ENCODE data around the gene KLC4.
"Not testable (repeated sequence)": the region's sequence is repeated elsewhere in the genome, so short reads cannot be mapped to it uniquely, and the experiment has no call there.

Gene KLC4

DNA sequence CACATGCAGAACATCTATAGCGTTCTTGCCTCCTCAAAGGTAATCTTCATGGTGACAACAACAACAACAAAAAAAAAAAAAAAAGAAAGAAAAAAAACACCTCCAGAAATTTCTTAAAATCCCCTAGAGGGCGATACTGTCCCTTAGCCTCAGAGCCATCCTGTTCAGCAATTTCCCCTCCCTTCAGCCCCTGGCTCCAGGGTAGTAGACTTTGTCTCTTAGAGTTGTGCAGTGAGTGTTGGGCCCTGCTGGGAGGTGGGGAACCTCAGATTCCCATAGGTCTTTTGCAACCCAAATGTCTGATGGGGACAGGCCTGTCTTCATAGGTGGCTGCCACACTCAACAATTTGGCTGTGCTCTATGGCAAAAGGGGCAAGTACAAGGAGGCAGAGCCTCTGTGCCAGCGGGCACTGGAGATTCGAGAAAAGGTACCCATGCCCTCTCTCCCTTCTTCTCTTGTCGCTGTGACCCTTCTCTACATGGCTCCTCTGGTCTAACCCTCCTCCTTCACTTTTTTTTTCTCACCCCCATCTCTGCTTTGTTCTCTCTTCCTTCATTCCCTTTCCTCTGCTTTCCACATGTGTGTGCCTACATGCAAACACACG is 10.7 kb downstream of the KLC4 start:
- DNase-seq (ENCODE audit: low read depth), result no peak

DNA sequence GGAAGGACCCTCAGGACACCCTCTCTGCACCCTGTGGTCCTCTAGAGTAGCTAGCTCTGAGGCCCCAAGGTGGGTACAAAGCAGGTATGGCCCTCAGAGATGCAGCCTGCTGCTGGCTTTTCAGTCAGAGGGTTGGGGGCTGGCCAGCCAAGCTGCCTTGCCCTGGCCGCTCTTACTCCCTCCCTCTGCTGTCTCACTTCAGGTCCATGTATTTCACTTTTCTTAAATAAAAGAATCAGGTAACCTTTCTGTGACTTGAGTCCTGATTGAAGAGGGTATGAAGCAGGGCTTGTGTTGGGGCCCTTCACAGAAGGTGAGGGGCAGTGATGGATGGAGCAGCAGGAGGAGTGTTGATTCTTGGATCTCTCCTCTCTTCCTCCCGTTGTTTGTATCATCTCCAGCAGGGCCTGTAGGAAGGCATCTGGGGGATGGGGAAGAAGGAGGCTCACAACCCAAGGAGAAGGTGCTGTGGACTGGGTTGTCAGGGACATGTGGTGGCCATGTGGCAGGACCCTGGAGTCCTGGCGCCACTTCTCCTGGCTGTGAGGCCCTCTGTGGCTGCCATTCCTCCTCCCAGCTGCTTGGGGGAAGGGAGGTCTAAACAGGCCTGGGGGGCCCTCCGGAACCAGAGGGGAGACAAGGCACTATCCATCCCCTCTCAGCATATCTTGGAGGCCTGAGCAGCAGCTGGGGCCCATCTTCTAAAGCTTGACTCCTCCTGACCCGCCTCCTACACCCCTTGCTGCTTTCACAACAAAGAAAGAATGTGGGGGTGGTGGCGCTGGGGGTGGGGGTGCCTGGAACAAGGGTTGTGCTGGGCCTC is 15.6 kb downstream of the KLC4 start:
- DNase-seq (ENCODE audit: low read depth), result no peak

DNA sequence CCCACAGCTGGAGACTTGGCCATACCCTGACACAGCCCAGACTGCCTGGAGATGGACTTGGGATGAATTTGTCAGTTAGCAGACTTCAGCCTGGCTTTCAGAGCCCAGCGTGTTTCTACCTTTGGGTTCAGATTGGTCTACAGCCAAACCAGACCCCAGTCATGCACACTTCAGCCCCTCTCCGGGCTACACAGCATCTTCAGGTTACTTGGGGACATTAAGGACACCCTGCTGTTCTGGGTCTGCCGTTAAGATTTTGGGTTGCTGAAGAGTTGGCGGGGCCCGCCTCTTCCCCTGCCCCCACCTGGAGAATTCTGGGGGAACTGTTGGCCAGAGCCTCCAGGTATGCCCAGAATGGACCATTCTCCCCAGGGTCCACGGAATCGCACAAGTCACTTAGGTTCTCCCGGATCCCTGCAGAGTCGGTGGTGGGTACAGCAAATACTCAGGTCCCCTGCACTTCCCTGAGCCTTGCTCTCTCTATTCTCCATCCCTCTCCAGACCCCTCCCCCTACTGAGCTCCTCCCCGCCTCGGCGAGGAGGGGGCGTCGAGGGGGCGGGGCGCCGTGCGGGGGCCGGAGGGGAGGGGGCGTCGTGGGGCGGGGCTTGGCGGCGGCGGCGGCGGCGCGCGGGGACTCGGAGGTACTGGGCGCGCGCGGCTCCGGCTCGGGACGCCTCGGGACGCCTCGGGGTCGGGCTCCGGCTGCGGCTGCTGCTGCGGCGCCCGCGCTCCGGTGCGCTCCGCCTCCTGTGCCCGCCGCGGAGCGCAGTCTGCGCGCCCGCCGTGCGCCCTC is 16.4 kb downstream of the KLC4 start, which contains the start of gene PTK7:
PTK7 (plus strand) TSS at position 645 of the 794 bp plus-strand sequence. CDS start 175 bp downstream, outside the sequence.
- DNase-seq (ENCODE audit: low read depth), result no peak

DNA sequence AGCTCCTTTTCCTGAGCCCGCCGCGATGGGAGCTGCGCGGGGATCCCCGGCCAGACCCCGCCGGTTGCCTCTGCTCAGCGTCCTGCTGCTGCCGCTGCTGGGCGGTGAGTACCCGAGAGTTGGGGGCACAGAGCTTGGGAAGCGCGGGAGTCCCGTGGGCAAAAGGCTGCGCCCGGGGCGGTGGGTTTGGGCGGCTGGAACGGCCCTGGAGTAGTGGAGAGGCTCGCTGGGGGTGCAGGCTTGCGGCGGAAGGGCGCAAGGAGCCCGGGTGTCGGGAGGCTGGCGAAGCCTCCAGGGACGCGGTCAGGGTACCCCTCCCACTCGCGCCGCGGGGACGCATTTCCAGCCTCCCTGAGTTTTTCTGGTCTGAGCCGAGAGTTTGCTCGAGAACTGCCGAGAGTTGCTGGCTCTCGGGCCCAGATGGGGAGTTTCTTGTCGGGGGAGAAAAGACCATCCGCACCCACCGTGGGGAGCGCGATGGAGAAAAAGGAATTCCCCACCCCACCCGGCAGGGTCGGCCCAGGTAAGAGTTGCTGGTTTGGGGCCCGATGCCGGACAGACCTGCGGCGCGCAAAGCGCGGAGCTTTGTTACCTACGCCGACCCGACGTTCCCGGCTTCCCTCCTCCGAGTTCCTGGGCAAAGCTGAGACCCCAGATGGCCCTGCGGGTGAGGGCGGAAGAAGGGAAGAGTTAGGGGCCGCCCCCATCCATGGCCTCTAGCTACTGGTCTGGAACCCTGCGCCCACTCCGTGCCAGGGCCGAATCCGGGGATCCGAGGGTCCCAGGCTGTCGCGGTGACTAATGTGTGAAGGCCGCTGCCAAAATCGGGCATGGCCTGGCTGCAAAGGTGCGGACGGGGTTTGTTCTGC is 17.3 kb downstream of the KLC4 start:
- no peak for DNase-seq (ENCODE audit: low read depth)

DNA sequence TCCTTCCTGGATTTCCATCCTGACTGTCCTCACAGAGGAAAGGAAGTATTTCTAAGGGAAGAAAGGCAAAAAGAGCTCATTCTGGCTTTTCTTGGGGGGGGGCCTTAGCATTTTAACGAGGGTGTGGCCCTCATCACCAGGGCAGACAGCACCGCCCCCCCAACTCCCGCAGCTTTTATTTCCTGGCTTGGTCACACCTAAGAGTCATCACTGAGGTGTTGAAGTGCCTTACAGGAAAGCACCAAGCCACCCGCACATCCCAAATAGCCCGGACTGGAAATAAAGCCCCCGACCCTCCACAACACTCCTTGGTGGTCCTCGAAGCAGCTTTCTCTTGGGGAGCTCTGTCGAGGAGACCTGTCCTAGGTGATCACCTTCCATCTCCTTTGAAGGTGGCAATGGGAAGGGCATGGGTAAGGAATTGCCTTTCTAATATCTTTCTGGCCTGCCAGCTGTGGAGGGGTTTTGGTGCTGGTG is 17.9 kb downstream of the KLC4 start:
- DNase-seq (ENCODE audit: low read depth), result no peak

DNA sequence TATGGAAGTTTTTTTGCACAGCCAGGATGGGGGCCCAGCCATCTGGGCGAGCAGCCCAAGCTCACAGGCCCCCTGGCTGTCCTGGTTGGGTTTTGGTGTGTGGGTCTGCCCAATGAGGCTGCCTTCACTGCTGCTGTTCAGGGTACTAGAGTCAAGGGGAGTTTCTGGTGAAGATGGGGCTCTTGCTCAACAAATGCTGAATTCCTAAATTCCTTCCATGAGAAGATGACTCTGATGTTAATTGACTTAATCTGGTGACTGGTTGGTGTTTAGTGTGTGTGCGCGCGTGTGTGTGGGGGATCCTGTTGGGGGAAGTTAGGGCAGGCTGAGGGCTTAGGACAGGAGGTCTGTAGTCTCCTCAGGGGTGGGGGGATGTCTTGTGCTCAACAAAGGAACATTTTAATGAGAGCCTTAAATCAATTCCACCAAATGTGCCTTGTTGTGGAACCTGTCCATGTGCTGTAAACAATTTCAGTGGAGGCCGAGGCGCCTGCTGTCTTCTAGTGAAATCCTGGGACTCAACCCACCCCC is 18.6 kb downstream of the KLC4 start:
- no peak for DNase-seq (ENCODE audit: low read depth)

DNA sequence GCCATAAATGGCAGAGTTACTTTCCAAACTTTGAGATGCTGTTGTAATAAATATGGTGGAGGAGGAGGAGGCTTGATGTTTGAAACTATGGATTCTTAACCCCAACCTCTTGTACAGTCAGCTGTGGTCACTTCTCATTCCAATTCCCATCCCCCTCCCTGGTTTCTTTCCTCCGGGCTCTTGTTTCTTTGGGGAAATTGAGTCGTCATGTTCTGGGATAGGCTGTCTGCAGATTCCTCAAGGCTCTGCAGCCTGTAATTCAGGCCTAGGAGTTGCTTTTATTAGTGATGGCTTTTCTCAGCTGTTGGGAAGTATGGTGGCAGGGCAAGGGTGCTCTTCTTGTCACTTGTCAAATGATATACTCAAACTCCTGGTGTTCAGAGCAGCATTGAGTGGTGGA is 19.3 kb downstream of the KLC4 start:
- no peak for DNase-seq (ENCODE audit: low read depth)

DNA sequence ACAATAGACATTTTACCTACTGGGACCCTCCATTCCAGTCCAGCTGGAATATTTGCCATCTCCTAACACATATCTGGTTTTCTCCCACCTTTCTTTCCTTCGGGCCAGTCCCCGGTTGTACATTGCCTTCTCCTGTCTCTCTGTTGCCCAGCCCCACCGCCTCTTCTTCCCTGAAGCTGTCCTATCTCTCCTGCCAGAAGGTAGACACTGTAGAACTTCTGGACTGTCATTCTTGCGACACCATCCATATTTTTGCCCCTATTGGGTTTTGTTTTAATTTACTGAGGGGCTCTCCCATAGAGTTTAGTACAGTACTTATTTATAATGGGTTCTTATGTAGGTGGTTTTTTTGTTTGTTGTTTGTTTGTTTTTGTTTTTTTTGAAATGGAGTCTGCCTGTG is 21.6 kb downstream of the KLC4 start:
- DNase-seq (ENCODE audit: low read depth), result no peak

DNA sequence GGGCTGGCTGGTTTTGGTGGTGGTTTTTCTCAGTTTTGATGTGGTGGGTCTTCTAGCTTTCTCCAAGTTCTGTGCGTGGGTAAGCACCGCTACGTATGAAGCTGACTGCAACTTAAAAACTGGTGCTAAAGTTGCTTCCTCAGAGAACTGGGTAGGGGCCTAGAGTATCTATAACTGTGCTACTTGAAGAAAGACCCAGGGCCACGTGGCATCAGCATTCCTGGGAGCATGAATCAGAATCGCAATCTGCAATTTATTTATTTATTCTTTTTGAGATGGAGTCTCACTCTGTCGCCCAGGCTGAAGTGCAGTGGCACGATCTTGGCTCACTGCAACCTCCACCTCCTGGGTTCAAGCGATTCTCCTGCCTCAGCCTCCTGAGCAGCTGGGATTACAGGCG is 22.5 kb downstream of the KLC4 start:
- not testable (repeated sequence) for DNase-seq (ENCODE audit: low read depth)

DNA sequence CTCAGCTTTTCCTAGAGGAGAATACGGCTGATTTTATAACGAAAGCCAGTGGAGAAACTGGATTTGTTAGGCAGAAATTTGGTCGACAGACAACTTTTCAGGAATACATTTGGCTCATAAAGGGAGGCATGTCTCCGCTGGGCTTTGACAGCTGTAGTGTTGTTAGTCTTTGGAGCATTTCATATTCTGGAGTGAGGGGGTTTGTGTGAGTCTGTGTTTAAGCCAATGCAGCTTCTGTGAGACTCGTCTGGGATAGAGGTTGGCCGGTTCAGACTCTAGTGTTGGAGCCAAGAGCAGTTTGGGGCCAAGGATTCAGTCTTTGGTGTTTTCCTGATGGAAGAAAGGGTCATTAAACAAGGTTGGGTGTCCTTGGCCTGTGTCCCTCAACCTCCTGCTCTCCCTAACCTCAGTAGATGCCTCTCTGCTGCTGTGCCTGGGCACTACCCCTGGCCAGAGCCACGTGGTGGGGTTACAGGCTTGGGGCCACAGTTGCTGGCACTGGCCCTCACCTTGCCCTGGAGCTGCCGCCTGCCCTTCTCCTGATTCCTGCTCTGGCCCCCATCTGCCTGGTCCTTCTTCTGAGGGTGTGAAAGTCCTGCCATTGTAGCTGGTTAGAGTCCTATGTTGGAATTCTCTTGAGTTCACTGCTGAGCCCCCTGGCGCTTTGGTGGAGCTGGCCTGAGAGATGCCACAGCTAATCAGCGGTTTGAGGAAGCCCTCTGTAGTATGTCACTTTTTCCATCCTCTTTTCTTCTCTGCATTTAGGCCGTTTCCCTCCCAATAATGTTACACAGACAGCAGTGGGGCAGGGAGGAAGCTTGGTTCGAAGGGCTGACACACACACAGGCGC is 23.6 kb downstream of the KLC4 start:
- no peak for DNase-seq (ENCODE audit: low read depth)

DNA sequence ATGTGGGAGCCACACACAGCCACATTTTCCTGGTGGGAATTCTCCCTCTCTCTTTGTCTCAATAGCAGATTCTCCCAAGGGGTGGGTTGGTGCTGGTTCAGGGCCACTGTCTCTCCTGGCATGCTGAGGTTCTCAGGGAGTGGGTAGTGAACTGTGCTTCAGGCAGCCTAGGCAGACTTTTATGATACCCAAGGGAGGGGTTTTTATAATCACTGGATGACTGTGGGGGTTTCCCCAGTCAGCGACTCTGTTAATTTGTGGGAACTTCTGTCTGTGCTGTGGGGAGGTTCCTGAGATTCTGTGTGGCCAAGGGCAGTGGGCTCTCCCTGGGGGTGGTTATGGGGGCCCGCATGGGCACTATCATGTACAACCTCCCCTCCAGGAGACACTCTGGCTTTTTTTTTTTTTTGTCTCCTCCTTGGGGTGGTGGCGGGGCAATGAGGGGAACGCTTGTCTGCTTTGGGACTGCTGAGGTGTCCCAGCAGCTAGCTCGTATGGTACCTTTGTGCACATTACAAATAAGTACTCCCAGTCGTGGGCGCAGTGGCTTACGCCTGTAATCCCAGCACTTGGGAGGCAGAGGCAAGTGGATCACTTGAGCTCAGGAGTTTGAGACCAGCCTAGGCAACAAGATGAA is 26.7 kb downstream of the KLC4 start:
- no peak for DNase-seq (ENCODE audit: low read depth)

DNA sequence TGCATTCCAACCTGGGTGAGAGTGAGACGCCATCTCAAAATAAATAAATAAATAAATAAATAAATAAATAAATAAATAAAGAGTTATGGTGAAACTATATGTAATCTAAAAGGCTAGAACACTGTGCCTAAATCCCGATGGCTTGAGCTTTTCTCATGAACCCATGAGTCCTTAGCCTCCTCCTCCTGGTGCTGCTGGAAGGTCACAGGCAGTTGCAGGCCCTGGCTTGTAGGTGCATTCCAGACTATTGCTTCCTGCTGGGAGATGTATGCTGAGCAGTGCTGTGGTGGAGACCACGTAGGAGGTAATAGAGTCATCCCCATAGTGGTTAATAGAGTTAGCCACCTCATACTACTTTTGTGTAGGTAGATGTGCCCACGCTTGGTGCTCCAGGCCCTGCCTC is 29.2 kb downstream of the KLC4 start:
- DNase-seq (ENCODE audit: low read depth), result no peak

DNA sequence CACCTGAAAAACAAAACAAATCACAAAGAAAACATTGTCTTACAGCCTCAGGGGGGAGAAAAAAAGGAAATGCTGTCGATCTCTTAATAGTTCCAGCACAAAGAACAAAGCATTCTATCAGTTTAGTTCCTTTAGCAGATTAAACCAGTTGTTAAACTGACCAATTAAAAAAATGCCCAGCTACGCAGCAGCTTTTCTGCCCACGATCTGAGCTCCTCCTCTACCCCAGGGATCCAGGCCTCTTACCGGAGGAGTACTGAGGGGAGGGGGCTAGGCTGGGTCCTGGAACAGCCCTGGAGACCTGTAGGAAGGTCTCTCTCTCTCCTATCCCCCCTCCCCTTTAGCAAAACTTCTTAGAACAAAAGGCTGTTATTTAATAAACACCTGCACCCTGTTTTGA is 30.0 kb downstream of the KLC4 start:
- DNase-seq (ENCODE audit: low read depth), result no peak

DNA sequence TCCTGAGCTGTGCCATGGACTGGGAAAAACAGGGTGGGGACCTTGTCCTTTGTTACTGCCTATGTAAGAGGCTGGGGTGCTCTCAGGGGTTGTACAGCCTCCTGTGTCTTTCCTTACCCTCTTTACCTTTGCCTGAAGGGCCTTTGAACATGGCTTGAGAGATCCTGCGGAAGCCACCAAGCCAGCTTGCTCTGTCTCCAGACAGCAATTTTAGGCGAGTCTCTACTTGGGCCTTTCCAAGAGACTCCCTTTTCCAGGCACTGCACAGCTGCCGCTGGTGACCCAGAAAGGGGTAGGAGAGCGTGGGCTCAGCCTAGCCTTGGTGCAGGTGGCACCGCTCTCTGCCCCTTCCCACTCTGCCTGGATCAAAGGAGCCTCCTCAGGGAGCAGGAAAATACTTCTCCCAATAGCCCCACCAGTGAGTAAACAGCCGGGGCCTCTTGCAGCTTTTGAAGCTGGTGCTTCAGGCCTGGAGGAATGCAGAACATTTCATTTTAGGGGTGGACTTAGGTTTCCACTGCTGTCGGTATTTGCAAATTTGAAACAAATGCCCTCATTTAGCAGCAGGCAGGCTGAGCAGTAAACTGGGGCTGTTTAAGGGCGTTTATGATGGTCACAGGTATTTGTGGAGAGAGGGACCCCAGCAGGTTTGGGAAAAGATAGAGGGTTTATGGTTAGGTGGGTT is 30.6 kb downstream of the KLC4 start:
- no peak for DNase-seq (ENCODE audit: low read depth)

DNA sequence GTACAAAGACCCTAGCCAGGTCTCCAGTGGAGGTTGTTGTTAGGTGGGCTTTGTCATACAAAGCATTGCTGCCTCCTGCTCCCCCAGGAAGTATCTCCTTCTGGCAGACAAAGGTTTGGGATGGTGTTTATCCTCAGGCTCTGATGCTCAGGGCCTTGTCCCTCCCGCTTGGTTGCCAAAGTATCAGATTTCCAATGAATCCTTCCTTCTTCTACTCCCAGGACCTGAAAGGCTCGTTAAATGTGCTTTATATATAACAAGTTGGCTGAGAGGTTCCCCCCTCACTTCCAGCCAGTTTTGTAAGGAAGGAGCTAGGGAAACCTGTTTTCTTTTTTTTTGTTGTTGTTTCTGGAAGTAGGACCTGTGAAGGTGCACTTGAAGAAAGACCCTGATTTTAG is 31.1 kb downstream of the KLC4 start:
- no peak for DNase-seq (ENCODE audit: low read depth)

DNA sequence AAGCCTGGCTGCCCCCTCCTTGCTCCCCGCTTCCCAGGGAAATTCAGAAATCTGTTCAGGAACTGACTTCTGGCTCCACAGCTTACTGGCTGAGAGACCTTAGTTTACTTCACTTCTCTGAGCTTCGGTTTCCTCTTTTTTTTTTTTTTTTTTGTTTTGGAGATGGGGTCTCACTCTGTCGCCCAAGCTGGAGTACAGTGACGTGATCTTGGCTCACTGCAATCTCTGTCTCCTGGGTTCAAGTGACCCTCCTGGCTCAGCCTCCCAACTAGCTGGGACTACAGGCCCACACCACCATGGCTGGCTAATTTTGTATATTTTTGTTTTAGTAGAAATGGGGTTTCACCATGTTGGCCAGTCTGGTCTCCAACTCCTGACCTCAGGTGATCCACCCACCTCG is 31.6 kb downstream of the KLC4 start:
- DNase-seq (ENCODE audit: low read depth), result no peak

DNA sequence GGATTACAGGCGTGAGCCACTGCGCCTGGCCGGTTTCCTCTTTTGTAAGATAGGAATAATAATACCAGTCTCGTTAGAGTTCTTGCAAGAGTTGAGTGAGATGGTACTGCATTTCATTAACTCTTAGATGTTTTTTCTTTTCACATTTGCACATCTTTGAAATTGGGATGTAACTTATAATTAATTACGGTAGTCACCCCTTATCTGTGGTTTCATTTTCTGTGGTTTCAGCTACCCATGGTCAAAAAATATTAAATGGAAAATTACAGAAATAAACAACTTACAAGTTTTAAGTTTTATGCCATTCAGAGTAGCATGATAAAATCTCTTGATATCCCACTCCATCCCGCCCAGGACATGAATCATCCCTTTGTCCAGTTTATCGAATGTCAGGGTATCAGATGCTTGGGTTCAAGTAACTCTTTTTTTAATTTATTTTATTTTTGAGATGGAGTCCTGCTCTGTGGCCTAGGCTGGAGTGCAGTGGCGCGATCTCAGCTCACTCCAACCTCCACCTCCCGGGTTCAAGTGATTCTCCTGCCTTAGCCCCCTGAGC is 32.1 kb downstream of the KLC4 start:
- DNase-seq (ENCODE audit: low read depth), result no peak

DNA sequence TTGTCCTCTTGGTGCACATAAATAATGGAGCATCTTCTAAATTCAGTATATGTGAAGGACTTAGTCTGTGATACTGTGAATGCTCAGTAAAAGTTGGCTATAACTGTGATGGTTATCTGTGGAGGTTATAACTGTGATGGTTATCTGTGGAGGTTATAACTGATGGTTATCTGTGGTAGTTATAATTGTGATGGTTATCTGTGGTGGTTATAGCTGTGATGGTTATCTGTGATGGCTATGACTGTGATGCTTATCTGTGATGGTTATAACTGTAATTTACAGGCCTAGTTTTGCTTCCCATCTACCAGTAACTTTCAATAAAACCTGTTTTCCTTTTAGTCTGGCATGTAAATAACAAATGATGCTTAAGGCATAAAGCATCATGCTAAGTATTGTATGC is 33.2 kb downstream of the KLC4 start:
- DNase-seq (ENCODE audit: low read depth), result no peak

Measured in HS-5 (cell line).